Ovary (tissue), 9 donors: ENCODE results near the gene KAT6B. TPM values are rescaled to one million over a fixed set of nuclear protein-coding genes. Genes with fewer than 3 reads are reported as not detected.

ENCODE experiments used
- DNase-seq, 5 donors: peaks; one replicate each; pipeline ENCODE4 v3.0.0-alpha.2; 2019 to 2020
- H3K27ac ChIP-seq, 2 donors: fragments of 200-600 bp; one replicate each; pipeline versions ENCODE4 v1.5.1 to v1.8.0; 2019 to 2022
- H3K27me3 ChIP-seq: fragments of 200-600 bp; one replicate; pipeline ENCODE4 v1.8.0; 2022
- H3K36me3 ChIP-seq: fragments of 200-600 bp; sonication (generic); one replicate; pipeline ENCODE4 v1.5.1; 2019
- H3K4me1 ChIP-seq: one replicate; pipeline ENCODE4 v1.8.1; 2013; ENCODE audit warnings: mild to moderate bottlenecking, moderate library complexity; ENCODE audit not compliant: insufficient read depth
- H3K4me3 ChIP-seq: fragments of 200-600 bp; sonication (generic); one replicate; pipeline ENCODE4 v1.5.1; 2017
- H3K9me3 ChIP-seq, 2 donors: fragments of 200-600 bp in 1 of 2; sonication (generic) in 1 of 2; one replicate each; pipeline versions ENCODE4 v1.5.1 to v1.8.1; 2013 to 2019; ENCODE audit warnings: mild to moderate bottlenecking in 1 of 2, moderate library complexity in 1 of 2
- CTCF ChIP-seq, 3 donors: fragments of 450-650 bp in 2 of 3; fragments of 200-600 bp in 1 of 3; IDR thresholded peaks; one replicate each; pipeline versions ENCODE4 v1.5.1 to v1.8.0; 2016 to 2022; ENCODE audit warnings: antibody characterized with exemption in 3 of 3, mild to moderate bottlenecking in 1 of 3
- EP300 ChIP-seq: sonication (generic); formaldehyde crosslinking; IDR thresholded peaks from one replicate; pipeline ENCODE4 v1.6.1; 2017; ENCODE audit warnings: antibody characterized with exemption
- POLR2A ChIP-seq: fragments of 450-650 bp; IDR thresholded peaks from one replicate; pipeline ENCODE4 v1.6.1; 2017; ENCODE audit warnings: antibody characterized with exemption, mild to moderate bottlenecking, moderate library complexity
- WGBS, 3 donors: extraction: QIAGEN DNeasy Blood & Tissue Kit in 1 of 3; methylation state at CpG; one replicate each; pipeline versions ENCODE4 v1.1.5 to v1.1.7; 2013 to 2017; 5-methylcytosine and 5-hydroxymethylcytosine counted together
- intact Hi-C, 4 donors: fragments of 100-400 bp; cut with DNase I; formaldehyde crosslinking; loops; one replicate each; pipeline versions ENCODE4 v1.11.0 to v1.15.1; 2022 to 2023
- polyA plus RNA-seq, 2 donors: library from polyadenylated mRNA; stranded (reverse); fragments of 200-250 nt in 1 of 2; fragments of 350-450 nt in 1 of 2; fragmentation: Illumina TruSeq in 1 of 2; extraction: RNeasy Lipid Tissue Mini Kit (QIAGEN cat#74804) in 1 of 2; gene quantifications; one replicate each; pipeline ENCODE4 v1.2.3, GENCODE V29; 2013 to 2014
- total RNA-seq, 7 donors: library from RNA; depleted of rRNA in 2 of 7; stranded (reverse); fragments of >200 nt in 2 of 7; fragmentation: NEBNext Ultra II Directional in 3 of 7; extraction: Animal tissue kit (Norgen Biotek cat#: 25700) in 3 of 7; gene quantifications; one replicate each; pipeline versions ENCODE4 v1.1.0 to v1.2.4, GENCODE V29; 2016 to 2023
- donor health status: DM: no; HTN: no; CAD: no; lungs with moderate emphysema.
- donor health status: DM: no; HTN: no; CAD: no.
- donor health status: Bipolar disorder and iron deficiency.
- donor health status: DM: yes; HTN: yes; CAD: no.
- donor health status: DM: no; HTN: no; CAD: no.
- donor health status: DM: yes; HTN: yes; CAD: no.

The KAT6B gene
- total and polyA plus RNA-seq, 9 donors, result 14.9 to 61.6 (median 49.2) TPM

- 89 to 96% (median 96%) methylated on average over 2 of the region's 2 CpGs for WGBS, 3 donors
Measured at GRCh38 chr10:74863551-74863950, 37.2 kb downstream of the KAT6B start.

GRCh38 chr10:74867351-74867750 lies 41.0 kb downstream of the KAT6B start:
- no peaks in the 10 kb centered on the region for H3K9me3 ChIP-seq
- intact Hi-C loops, result no loop called here
- no peak for DNase-seq
- no peak overlapping the region for H3K4me3 ChIP-seq
- H3K4me1 ChIP-seq, result peaks cover 12% of the 10 kb centered on the region
- no peak overlapping the region for H3K27ac ChIP-seq
- H3K27me3 ChIP-seq, result no peaks in the 10 kb centered on the region
- no peaks in the 10 kb centered on the region for H3K36me3 ChIP-seq
- 91 to 95% (median 94%) methylated on average over 3 of the region's 3 CpGs for WGBS, 3 donors
- TF ChIP-seq POLR2A (no peak), EP300 (no peak), CTCF (IDR thresholded peaks at IDR 0.05) (no peak)

More at GRCh38 chr10:74863551-74863950, 37.2 kb downstream of the KAT6B start:
- H3K27me3 ChIP-seq, result no peaks in the 10 kb centered on the region
- no peak for DNase-seq
- H3K36me3 ChIP-seq, result no peaks in the 10 kb centered on the region
- no peaks in the 10 kb centered on the region for H3K9me3 ChIP-seq
- H3K4me3 ChIP-seq, result no peak overlapping the region
- TF ChIP-seq POLR2A (no peak), CTCF (IDR thresholded peaks at IDR 0.05) (no peak), EP300 (no peak)
- H3K27ac ChIP-seq, result no peak overlapping the region
- H3K4me1 ChIP-seq, result peaks cover 7% of the 10 kb centered on the region
- intact Hi-C loops, result no loop called here

GRCh38 chr10:74868392-74868977 lies 42.1 kb downstream of the KAT6B start:
- no peak for TF ChIP-seq EP300
- TF ChIP-seq POLR2A, result no peak
- TF ChIP-seq CTCF (IDR thresholded peaks at IDR 0.05), result no peak
- Histone ChIP-seq H3K4me1 (peaks cover 13% of the 10 kb centered on the region), H3K27ac (no peak overlapping the region), H3K9me3 (no peaks in the 10 kb centered on the region), H3K4me3 (no peak overlapping the region), H3K27me3 (no peaks in the 10 kb centered on the region), H3K36me3 (no peaks in the 10 kb centered on the region)
- intact Hi-C loops, result no loop called here
- DNase-seq, result no peak
- 91 to 94% (median 94%) methylated on average over 3 of the region's 3 CpGs for WGBS, 3 donors

GRCh38 chr10:74869635-74870034 lies 43.2 kb downstream of the KAT6B start:
- no peak for TF ChIP-seq CTCF (IDR thresholded peaks at IDR 0.05)
- TF ChIP-seq POLR2A, result no peak
- no peak for TF ChIP-seq EP300
- intact Hi-C loops, result no loop called here
- H3K27me3 ChIP-seq, result no peaks in the 10 kb centered on the region
- H3K36me3 ChIP-seq, result no peaks in the 10 kb centered on the region
- DNase-seq, result no peak
- H3K4me1 ChIP-seq, result peaks cover 12% of the 10 kb centered on the region
- no peak overlapping the region for H3K27ac ChIP-seq
- H3K9me3 ChIP-seq, result no peaks in the 10 kb centered on the region
- H3K4me3 ChIP-seq, result no peak overlapping the region
- WGBS, 3 donors, result 89 to 94% (median 94%) methylated on average over 2 of the region's 2 CpGs
